ENCODE measurements around the gene SOX11. TPM values are rescaled to one million over a fixed set of nuclear protein-coding genes. Genes with fewer than 3 reads are reported as not detected.

The SOX11 gene
- total RNA-seq, 4 donors from 2014 or later, result not detected

- TF ChIP-seq CTCF (IDR thresholded peaks at IDR 0.05), result no peak
- DNase-seq (ENCODE audit: low spot score) (no peak), ATAC-seq (ENCODE audit: low FRiP score) (no peak)
Observed at GRCh38 chr2:5705490-5705889, 13.3 kb downstream of the SOX11 start.

GRCh38 chr2:5706717-5707455, 14.7 kb downstream of the SOX11 start:
- DNase-seq (ENCODE audit: low spot score) (no peak), ATAC-seq (ENCODE audit: low FRiP score) (no peak)
- TF ChIP-seq CTCF (IDR thresholded peaks at IDR 0.05), result no peak

- ATAC-seq (ENCODE audit: low FRiP score) (no peak), DNase-seq (ENCODE audit: low spot score) (no peak)
- TF ChIP-seq CTCF (IDR thresholded peaks at IDR 0.05), result no peak
Observed at GRCh38 chr2:5710615-5711014, 18.4 kb downstream of the SOX11 start.

- no peak for TF ChIP-seq CTCF (IDR thresholded peaks at IDR 0.05)
- ATAC-seq (ENCODE audit: low FRiP score) (no peak), DNase-seq (ENCODE audit: low spot score) (no peak)
Observed at GRCh38 chr2:5713101-5713500, 20.9 kb downstream of the SOX11 start.

- ATAC-seq (ENCODE audit: low FRiP score) (no peak), DNase-seq (ENCODE audit: low spot score) (no peak)
- no peak for TF ChIP-seq CTCF (IDR thresholded peaks at IDR 0.05)
Observed at GRCh38 chr2:5719629-5720334, 27.6 kb downstream of the SOX11 start.

GRCh38 chr2:5720426-5720825, 28.2 kb downstream of the SOX11 start:
- TF ChIP-seq CTCF (IDR thresholded peaks at IDR 0.05), result no peak
- ATAC-seq (ENCODE audit: low FRiP score) (no peak), DNase-seq (ENCODE audit: low spot score) (no peak)

GRCh38 chr2:5722236-5722635, 30.1 kb downstream of the SOX11 start:
- TF ChIP-seq CTCF (IDR thresholded peaks at IDR 0.05), result no peak
- DNase-seq (ENCODE audit: low spot score) (no peak), ATAC-seq (ENCODE audit: low FRiP score) (no peak)
